ENCODE data around the gene TAF11L11.
"Not testable (repeated sequence)": the region's sequence is repeated elsewhere in the genome, so short reads cannot be mapped to it uniquely, and the experiment has no call there.

TAF11L11 gene

GRCh38 chr5:17603880-17604279, at the start of gene TAF11L11:
Gene TAF11L11, plus strand, starts transcription at chr5:17604183.
- DNase-seq = not testable (repeated sequence)

GRCh38 chr5:17585658-17586057, 18.3 kb upstream of the TAF11L11 start, which contains the start of gene TAF11L7:
Gene TAF11L7, minus strand, starts transcription at chr5:17585758.
- DNase-seq = not testable (repeated sequence)

- not testable (repeated sequence) for DNase-seq
Observed at GRCh38 chr5:17590860-17591259, 13.1 kb upstream of the TAF11L11 start, which contains the start of gene TAF11L8. Gene TAF11L8, minus strand, starts transcription at chr5:17590960.

GRCh38 chr5:17594255-17594654, 9.7 kb upstream of the TAF11L11 start, which contains the start of gene TAF11L9:
Gene TAF11L9, minus strand, starts transcription at chr5:17594394.
- DNase-seq = not testable (repeated sequence)

GRCh38 chr5:17597728-17598127, 6.3 kb upstream of the TAF11L11 start, which contains the start of gene TAF11L10:
Gene TAF11L10, minus strand, starts transcription at chr5:17597828.
- DNase-seq = not testable (repeated sequence)

- no peak for DNase-seq
Observed at GRCh38 chr5:17604951-17605350, 968 bp downstream of the TAF11L11 start.

- not testable (repeated sequence) for DNase-seq
Observed at GRCh38 chr5:17607461-17607860, 3.5 kb downstream of the TAF11L11 start.

- not testable (repeated sequence) for DNase-seq
Observed at GRCh38 chr5:17610092-17610491, 6.1 kb downstream of the TAF11L11 start, which contains the start of gene TAF11L12. Gene TAF11L12, plus strand, starts transcription at chr5:17610392.

- DNase-seq = no peak
Observed at GRCh38 chr5:17614872-17615605, 11.1 kb downstream of the TAF11L11 start.

- DNase-seq = no peak
Observed at GRCh38 chr5:17619354-17619753, 15.4 kb downstream of the TAF11L11 start.

GRCh38 chr5:17620627-17621026, 16.6 kb downstream of the TAF11L11 start:
- no peak for DNase-seq

- no peak for DNase-seq
Observed at GRCh38 chr5:17625686-17626085, 21.7 kb downstream of the TAF11L11 start.

- not testable (repeated sequence) for DNase-seq
Observed at GRCh38 chr5:17631788-17632187, 27.8 kb downstream of the TAF11L11 start, which contains the start of gene TAF11L13. Gene TAF11L13, plus strand, starts transcription at chr5:17632088.

- DNase-seq = no peak
Observed at GRCh38 chr5:17634160-17634559, 30.2 kb downstream of the TAF11L11 start, which contains the start of gene TAF11L14. Gene TAF11L14, plus strand, starts transcription at chr5:17634460.

GRCh38 chr5:17649232-17649631, 45.2 kb downstream of the TAF11L11 start:
- DNase-seq = not testable (repeated sequence)

GRCh38 chr5:17655201-17655759, 51.3 kb downstream of the TAF11L11 start:
- DNase-seq = not testable (repeated sequence)

All from AML-193 (cell line).